Activated CD4-positive, CD25-positive, alpha-beta regulatory T cell treated with anti-CD3 and anti-CD28 coated beads, Interleukin-2, amount 50 U/mL, for 24 hours (primary cell): ENCODE data around the gene MICALL1.
"Not testable (repeated sequence)": the region's sequence is repeated elsewhere in the genome, so short reads cannot be mapped to it uniquely, and the experiment has no call there.

Experiments used
- ATAC-seq, 2 donors: fragments of 150-1000 bp; cut with Tn5 transposase; one replicate each; pipeline ENCODE4 v1.10.0; 2021; ENCODE audit warnings: mild to moderate bottlenecking in 1 of 2, moderate library complexity in 1 of 2

Gene MICALL1

DNA sequence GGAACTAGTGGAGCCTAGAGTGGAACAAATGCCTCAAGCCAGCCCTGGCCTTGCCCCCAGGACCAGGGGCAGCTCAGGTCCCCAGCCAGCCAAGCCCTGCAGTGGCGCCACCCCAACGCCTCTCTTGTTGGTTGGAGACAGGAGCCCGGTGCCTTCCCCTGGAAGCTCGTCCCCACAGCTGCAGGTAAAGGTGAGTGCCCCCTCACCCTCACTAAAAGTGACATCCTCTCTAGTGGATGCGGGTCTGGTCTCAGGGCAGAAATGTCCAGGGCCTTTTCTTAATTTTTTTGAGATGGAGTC, 21.5 kb downstream of the MICALL1 start:
- no peak for ATAC-seq

DNA sequence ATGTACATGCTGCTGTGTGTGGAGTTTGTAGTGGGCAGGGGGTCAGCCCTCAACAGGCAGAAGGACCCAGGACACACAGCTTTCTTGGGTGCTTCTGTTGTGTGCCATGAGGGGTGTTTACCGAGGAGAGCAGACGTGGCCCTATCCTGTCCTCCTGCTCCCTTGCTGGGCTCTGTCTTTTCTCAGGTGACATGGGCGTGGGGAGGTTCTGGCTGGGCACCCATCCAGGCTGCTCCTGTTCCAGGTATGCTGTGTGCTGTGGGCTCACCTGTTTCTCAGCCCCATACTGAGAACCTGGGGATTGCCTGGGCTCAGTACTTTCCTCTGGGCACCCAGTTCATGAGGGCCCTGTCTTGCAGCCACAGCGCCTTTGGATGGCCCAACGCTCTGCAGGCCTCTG, 23.3 kb downstream of the MICALL1 start:
- ATAC-seq, result no peak

DNA sequence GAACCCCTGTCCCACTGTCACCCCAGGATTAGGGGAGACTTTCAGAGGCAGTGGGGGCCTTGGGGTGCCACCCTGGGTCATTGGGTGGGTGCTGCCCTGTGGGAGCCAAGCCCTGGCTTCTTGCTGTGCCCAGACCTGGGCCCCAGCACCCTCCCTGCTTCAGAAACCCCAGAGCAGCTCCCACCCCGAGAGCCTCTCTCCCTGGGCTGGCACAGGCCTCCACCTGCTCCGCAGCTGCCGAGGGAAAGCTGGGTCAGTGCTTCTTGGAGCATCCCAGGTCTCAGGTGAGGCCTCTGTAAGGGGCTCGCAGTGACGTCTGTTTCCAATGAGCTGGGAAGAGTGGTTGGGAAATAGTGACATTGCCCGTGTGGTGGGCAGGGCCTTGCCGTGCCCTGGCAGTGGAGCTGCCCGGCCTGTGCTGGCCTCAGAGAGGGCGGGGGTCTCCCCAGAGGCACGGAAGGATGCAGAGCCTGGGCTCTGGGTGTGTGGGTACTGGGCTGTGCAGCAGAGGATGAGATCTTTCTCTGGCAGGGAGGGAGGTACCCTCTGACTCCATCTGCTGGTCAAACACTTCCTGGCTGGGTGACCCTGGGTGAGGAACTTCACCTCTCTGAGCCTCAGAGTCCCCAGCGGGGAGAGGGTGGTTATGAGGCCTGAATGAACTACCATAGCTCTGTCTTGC, 24.3 kb downstream of the MICALL1 start:
- peak in 1 of 2 donors; percentile 18 for ATAC-seq

DNA sequence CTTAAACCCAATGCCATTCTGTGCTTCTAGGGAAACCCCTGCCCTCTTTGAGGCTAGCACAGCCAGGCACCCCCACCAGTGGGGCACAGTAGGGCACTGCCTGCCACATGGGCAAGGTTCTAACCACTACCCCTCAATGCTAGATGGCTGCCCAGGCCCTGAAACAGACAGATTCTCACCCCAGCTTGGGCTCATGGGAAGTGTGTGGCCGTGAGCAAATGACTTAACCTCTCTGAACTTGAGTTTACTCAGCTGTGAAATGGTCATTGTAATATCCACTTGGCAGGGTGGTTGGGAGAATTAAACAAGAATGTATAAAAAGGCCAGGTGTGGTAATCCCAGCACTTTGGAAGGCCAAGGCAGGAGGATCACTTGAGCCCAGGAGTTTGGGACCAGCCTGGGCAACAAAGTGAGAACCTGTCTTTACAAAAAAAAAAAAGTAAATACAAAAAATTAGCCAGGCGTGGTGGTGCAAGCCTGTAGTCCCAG, 24.9 kb downstream of the MICALL1 start:
- no peak for ATAC-seq

DNA sequence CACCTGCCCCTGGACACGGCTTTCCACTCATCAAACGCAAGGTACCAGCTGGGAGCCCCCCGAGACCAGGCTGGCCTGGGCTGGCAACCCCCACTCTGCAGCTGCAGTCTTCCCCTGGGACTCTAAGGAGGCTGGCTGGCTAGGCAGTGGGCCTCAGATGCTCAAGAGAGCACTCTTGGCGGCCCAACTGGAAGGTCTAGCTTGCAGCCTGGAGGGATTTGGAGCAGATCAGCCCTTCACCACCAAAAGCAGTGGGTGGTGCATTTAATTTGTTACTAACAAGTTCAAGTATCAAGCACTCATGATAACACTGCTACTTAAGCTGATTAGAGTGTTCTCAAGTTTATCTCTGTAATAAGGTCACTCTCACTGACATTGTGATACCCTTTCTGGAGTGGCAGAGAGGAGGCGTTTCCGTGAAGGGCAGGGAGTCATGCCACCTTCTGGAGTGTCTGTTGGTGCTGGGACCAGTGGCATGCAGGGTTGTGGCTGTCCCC, 25.8 kb downstream of the MICALL1 start:
- no peak for ATAC-seq

DNA sequence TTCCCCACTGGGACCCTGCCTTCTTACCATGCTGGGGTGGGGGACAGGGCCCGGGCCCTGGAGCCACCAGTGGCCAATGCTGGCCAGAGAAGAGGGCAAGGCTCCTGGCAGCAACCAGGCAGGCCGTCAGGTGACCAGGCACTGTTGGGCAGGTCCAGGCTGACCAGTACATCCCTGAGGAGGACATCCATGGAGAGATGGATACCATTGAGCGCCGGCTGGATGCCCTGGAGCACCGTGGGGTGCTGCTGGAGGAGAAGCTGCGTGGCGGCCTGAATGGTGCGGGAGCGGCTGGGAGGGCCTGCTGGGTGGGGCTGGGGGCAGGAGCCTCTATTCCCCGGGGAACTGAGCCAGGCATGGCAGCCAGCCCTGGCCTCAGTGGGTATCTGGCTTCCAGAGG, 26.3 kb downstream of the MICALL1 start:
- no peak for ATAC-seq

DNA sequence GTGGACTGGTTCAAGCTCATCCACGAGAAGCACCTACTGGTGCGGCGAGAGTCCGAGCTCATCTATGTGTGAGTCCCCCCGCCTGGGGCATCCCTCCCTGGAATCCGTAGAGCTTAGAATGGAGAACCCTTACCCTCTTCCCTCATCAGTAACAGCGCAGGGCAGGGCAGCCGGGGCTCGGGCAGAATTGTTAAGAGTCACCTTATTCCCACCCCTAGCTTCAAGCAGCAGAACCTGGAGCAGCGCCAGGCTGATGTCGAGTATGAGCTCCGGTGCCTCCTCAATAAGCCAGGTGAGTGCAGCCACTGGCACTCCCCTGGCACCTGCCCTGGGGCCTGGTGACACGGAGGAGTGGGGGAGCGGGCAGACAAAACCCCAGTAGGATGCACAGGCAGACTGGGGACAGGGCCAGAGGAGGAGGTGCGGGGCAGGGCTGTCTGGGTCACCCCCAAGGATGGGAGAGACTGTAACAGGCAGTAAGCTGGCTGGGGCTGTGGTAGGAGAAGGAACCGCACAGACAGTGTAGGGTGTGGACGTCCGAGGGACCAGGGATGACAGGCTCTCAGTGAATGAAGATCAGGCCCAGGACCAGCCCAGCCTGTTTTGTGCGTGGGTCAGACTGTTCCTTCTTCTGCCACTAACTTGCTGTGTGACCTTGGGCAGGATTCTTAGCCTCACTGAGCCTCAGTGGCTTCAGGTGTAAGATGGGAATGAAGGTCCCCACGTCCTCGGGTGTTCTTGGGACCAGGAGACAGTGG, 26.9 kb downstream of the MICALL1 start:
- no peak for ATAC-seq

DNA sequence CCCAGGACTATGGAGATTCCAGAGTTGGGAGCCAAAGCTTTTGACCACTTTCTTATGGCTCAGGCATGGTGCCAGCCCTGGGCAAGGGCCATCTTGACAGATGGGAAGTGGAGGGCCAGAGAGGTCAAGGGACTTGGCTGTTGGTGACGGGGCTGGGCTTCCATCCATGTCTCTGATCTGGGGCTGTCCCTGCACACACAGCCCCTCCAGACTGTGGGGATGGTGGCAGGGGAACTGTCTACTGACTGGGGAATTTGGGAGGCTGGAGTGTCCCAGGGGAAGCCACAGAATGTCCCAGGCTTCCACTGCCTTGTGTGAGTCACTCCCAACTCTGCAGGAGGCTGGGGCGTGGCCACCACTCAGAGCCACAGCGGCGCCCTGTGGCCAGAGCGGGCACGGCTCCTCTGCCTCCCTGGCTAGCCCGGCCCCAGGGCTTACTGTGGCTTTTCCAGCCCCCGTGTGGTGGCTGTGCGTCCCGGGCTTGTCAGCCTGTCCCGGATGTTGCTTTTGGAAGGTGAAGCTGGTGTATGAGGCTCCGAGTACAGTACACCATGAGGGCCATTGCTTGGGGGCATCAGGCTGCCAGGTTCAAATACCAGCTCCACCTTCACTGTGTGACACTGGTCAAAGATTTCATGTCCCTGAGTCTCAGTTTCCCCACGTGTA, 27.7 kb downstream of the MICALL1 start:
- ATAC-seq, result peak; percentile 98 to 99

DNA sequence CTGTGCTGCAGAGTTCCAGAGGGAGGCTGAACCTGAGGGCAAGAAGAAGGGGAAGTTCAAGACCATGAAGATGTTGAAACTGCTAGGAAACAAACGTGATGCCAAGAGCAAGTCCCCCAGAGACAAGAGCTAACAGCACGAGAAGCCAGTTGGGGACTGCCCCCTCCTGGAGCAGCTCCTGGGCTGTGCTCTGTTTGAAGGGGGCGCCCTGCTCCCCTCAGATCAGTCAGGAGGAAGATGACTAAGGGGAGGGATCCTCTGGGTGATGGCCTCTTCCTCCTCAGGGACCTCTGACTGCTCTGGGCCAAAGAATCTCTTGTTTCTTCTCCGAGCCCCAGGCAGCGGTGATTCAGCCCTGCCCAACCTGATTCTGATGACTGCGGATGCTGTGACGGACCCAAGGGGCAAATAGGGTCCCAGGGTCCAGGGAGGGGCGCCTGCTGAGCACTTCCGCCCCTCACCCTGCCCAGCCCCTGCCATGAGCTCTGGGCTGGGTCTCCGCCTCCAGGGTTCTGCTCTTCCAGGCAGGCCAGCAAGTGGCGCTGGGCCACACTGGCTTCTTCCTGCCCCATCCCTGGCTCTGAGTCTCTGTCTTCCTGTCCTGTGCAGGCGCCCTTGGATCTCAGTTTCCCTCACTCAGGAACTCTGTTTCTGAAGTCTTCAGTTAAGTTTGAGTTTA, 34.7 kb downstream of the MICALL1 start:
- ATAC-seq, result no peak

DNA sequence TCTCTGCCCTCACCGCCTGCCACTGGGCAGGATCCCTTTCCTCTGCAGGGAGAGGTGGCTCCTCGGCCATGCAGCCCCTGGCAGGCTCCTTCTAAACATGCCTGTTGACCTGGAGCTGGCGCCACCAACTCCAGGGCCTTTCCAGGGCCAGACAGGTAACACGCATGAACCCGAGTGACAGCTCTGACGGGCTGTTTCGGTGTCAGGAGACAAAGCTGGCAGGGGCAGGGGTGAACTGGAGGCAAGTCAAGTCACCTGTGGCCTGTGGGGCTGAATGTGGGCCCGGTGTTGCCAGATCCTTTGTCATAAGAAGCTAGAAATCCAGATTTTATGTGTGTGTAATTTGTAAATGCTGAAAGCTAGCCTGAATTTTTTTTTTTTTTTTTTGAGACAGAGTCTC, 36.0 kb downstream of the MICALL1 start:
- ATAC-seq, result no peak

DNA sequence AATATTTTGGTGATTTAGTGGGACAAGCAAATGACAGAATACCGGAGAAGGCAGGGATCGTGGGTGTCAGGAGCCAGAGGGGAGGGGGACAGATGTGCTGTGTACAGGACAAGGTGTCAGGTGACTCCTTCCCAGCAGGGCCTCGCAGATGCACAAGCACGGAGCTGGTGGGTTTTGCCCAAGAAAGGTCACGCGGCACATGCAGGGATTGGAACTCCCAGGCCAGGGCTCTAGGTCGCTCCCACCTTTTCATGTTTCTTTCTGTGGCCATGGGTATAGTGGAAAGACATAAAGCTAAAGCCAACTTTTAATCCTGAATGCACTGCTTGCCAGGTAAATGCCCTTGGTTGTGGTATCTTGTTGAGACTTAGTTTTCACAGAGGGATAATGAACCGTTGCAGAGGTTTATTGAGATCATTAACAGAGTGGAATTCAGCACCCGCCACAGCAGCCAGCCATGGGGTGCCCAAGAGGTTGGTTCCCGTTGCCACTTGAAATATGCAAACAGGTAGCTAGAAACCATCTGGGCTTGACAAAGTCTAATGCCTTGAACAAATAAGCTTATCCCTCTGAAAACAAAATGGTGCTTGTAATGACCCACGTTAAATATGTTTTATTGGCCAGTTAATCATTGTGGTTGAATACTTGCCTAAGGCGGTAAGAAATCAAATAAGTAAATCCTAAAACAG, 37.2 kb downstream of the MICALL1 start:
- ATAC-seq, result no peak

DNA sequence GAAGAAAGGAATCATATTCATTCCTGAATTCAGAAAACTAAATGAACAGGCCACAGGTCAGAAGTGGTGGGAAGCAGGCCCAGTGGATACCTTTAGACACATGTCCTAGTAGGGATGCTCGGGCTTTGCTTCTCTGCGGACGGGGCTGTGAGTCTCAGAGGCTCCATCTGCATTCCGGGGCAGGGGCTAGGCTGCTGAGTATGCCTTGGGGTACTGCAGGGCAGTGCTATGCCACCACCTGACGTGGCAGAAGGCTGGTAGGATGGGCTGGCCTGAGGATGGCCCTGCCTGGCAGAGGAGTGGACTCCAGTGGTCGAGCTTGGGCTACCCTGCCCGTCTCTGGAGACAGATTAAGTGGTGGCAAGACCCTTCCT, 37.7 kb downstream of the MICALL1 start:
- no peak for ATAC-seq

DNA sequence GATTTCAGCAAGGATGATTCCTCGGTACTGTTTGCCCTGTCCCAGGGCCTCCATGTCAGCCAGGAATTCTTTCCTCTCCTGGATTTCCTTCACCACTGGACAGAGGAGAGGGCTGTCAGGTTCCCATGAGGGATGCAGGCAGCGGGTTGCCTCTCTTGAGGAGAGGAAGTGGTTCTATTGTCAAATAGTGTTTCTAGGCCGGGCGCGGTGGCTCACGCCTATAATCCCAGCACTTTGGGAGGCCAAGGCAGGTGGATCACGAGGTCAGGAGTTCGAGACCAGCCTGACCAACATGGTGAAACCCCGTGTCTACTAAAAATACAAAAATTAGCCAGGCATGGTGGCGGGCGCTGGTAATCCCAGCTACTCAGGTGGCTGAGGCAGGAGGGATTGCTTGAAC, 38.3 kb downstream of the MICALL1 start:
- ATAC-seq, result not testable (repeated sequence)

DNA sequence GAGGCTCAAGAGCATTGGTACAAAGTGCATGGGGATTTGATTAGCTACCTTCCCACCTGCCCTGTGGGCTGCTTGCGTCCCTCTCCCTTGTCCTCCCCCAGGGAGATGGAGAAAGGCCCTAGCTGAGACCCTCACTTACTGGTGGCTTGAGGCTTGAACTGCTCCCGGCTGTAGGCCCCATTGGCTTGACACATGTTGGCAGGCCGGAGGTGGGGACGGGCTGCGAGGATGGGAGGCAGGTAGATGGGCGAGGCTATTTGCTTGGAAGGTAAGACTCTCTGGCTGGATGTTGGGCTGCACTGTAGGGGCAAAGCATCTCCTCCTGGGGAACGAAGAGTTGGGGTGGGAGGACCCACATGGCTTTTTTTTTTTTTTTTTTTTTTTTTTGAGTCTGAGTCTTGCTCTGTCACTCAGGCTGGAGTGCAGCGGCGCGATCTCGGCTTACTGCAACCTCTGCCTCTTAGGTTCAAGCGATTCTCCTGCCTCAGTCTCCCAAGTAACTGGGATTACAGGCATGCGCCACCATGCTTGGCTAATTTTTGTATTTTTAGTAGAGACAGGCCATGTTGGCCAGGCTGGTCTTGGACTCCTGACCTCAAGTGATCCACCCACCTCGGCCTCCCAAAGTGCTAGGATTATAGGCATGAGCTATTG, 41.2 kb downstream of the MICALL1 start:
- not testable (repeated sequence) for ATAC-seq

DNA sequence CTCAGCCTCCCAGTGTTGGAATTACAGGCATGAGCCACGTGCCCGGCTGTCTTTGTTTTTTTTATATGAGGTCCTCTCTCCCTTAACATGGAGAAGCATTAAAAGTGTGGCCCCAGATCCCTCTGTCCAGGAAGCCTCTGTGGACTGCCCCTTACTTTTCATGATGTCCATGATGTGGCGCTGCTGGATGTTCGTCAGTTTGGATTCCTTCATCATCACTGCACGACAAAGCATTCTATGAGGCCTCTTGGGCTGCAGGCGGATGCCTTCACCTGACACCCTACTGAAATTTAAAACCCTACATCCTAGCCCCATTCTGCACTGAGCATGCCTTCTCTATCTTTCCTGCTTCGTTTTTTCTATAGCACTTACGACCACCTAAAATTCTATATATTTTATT, 45.2 kb downstream of the MICALL1 start:
- ATAC-seq, result no peak

DNA sequence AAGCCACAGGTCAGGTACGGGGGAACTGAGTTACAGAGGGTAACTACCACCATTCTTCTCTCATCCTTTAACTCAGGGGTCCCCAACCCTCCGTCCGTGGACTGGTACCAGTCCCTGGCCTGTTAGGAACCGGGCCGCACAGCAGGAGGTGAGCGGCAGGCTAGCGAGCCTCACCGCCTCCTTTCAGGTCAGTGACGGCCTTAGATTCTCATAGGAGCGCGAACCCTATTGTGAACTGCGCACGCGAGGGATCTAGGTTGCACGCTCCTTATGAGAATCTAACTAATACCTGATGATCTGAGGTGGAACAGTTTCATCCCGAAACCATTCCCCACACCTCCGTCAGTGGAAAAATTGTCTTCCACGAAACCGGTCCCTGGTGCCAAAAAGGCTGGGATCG, 46.5 kb downstream of the MICALL1 start:
- not testable (repeated sequence) for ATAC-seq

DNA sequence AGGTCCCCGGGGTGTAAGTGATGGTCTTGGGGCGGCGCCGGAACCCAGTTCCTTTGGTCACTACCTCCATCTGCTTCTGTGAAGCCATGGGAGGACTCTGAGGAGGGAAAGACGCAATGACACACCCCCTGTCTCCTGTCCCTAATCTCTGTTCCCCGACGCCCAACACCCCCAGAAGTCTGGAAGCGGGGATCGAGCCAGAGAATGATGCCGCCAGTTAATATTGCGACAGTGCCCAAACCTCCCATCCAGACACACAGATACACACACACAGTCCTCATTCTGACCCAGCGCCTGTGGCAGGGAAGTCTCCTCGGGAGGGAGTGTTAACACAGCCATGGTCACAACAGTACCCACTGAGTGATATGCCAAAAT, 47.0 kb downstream of the MICALL1 start:
- ATAC-seq, result peak in 1 of 2 donors; percentile 47

DNA sequence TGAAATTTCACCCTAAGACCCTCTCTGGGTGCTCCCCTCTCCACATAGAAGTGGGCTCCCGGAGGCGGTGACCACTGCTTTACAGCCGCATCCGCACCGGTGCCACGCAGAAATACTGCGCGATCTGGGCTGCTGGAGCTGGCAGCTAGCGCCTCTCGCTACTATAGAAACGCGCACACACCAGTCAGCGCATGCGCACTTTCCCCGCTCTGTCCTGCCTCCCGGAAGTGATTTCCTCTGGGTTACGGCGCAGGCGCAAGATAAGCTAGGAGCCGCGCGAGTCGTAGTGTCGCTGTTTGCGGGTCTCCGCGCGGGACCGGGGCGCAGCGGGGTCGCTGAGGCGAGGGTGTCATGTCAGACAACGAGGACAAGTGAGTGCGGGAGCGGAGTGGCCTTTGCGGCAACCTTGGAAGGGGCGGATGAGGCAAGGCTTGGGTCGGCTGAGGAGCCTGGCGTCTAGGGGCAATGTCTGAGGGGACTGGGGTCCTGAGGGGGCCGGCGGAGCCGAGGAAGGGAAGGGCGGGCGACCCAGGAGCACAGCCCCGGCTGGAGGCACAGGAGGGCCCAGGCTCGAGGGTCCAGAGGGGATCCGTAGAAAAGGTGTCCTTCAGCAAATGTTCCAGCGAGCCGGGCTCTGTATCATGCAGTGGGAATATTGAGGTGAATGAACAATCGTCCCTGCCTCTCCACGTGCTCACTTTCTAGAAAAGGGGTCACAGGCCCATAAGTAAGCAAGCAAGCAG, 47.5 kb downstream of the MICALL1 start, which contains the start of the genes C22orf23 and POLR2F:
Gene C22orf23, minus strand, starts transcription at position 165 of the 743 bp plus-strand sequence. CDS start 452 bp downstream, outside the sequence.
Gene POLR2F, plus strand, starts transcription at position 263 of the 743 bp plus-strand sequence. Its CDS starts 89 bp downstream, at position 352.
- peak; percentile 95 to 97 for ATAC-seq

DNA sequence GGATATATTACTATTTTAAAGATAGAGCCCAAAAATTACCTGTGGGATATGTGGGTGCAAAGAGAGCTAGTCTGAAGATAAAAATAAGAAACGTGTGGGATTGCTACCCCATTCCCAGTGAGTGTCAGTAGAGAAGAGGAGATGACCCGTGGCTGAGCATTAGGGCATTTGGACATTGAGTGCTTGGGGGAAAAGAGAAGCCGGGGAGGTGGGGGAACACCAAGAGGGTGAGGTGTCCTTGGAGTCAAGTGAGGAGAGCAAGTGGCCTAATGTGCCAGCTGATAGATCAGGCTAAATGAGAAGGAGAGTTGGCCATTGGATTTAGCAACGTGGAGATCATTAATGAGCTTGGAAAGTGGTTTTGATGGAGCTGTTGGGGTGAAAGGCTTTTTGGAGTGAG, 48.6 kb downstream of the MICALL1 start:
- no peak for ATAC-seq

DNA sequence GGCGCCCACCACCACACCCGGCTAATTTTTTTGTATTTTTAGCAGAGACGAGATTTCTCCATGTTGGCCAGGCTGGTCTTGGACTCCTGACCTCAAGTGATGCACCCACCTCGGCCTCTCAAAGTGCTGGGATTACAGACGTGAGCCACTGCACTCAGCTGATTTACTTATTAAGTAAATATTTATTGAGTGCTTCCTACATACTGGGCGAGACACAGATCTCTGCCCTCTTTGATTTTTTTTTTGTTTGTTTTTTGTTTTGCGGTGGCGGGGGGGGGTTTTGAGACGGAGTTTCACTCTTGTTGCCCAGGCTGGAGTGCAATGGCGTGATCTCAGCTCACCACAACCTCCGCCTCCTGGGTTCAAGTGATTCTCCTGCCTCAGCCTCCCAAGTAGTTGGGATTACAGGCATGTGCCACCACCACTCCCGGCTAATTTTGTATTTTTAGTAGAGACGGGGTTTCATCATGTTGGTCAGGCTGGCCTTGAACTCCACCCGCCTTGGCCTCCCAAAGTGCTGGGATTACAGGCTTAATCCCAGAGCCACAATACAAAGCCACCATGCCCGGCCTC, 49.8 kb downstream of the MICALL1 start:
- ATAC-seq, result not testable (repeated sequence)

DNA sequence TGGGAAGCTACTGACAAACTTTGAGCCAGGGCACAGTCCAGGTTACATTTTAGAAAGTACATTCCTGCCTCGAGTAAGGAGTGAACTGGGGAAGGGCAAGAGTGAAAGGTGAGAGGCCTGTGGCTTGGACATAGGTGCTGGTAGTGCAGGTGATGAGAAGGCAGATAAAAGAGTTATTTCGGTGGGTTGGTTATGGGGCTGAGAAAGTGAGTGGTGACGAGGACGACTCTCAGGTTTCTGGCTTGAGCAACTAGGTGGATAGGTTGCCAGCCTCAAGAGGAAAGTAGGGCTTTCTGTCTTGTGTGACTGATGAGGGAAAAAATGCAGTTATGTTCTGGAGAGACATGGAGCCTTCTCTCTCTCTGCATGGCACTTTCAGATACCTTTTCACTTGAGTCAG, 51.1 kb downstream of the MICALL1 start:
- ATAC-seq, result no peak
